ENCODE results near the gene EPC1. TPM values are rescaled to one million over a fixed set of nuclear protein-coding genes. Genes with fewer than 3 reads are reported as not detected.

Gene EPC1
- total RNA-seq, 1 donor from 2014 or later: 25.7 TPM

GRCh38 chr10:32346134-32346550 is 816 bp downstream of the EPC1 start:
- DNase-seq (ENCODE audit: low read depth) (peak; percentile 87), FAIRE-seq (peak; percentile 45)
- no peaks in the 10 kb centered on the region for H3K36me3 Mint-ChIP-seq (ENCODE audit: low read depth, unreplicated experiment)
- peaks cover 18% of the 10 kb centered on the region for H3K4me1 Mint-ChIP-seq (ENCODE audit: low read depth, unreplicated experiment)
- H3K27me3 Mint-ChIP-seq (ENCODE audit: low read depth, unreplicated experiment): no peaks in the 10 kb centered on the region
- H3K27ac Mint-ChIP-seq (ENCODE audit: unreplicated experiment): peak overlapping the region; percentile 99
- Histone ChIP-seq H3K27me3 (ENCODE audit: insufficient read depth, low read length) (no peaks in the 10 kb centered on the region), H3K4me1 (ENCODE audit: insufficient read depth, low read length) (peaks cover 5% of the 10 kb centered on the region), H3K36me3 (ENCODE audit: insufficient read depth, low read length) (peaks cover 2% of the 10 kb centered on the region), H3K4me2 (ENCODE audit: low read length) (peak overlapping the region; percentile 92), H3K79me2 (ENCODE audit: insufficient read depth, low read length) (peaks cover 86% of the 10 kb centered on the region), H3K27ac (ENCODE audit: low read depth, low read length) (peak overlapping the region; percentile 100), H2AFZ (ENCODE audit: low read depth, low read length) (peak overlapping the region; percentile 84), H3K9me3 (ENCODE audit: insufficient read depth, low read depth, low read length) (no peaks in the 10 kb centered on the region), H3K9ac (ENCODE audit: low read length) (peak overlapping the region; percentile 100), H3K4me3 (ENCODE audit: insufficient read depth, low read depth, low read length) (peak overlapping the region; percentile 91), H4K20me1 (ENCODE audit: insufficient read depth, low read length) (peaks cover 67% of the 10 kb centered on the region)
- H3K4me3 Mint-ChIP-seq (ENCODE audit: unreplicated experiment): peak overlapping the region; percentile 89
- no peak for TF ChIP-seq EZH2 (IDR thresholded peaks at IDR 0.05; ENCODE audit: insufficient read depth, low read length)
- peak; percentile 75 for TF ChIP-seq CTCF (IDR thresholded peaks at IDR 0.05; ENCODE audit: insufficient read depth, low read depth, low read length)
- no peaks in the 10 kb centered on the region for H3K9me3 Mint-ChIP-seq (ENCODE audit: unreplicated experiment)

GRCh38 chr10:32341596-32341995 is 5.4 kb downstream of the EPC1 start:
- Histone ChIP-seq H2AFZ (ENCODE audit: low read depth, low read length) (no peak overlapping the region), H3K9ac (ENCODE audit: low read length) (no peak overlapping the region), H3K36me3 (ENCODE audit: insufficient read depth, low read length) (peaks cover 2% of the 10 kb centered on the region), H3K4me1 (ENCODE audit: insufficient read depth, low read length) (peaks cover 5% of the 10 kb centered on the region), H3K27me3 (ENCODE audit: insufficient read depth, low read length) (no peaks in the 10 kb centered on the region), H3K79me2 (ENCODE audit: insufficient read depth, low read length) (peaks cover 95% of the 10 kb centered on the region), H3K9me3 (ENCODE audit: insufficient read depth, low read depth, low read length) (no peaks in the 10 kb centered on the region), H4K20me1 (ENCODE audit: insufficient read depth, low read length) (peaks cover 87% of the 10 kb centered on the region), H3K4me2 (ENCODE audit: low read length) (no peak overlapping the region), H3K27ac (ENCODE audit: low read depth, low read length) (no peak overlapping the region), H3K4me3 (ENCODE audit: insufficient read depth, low read depth, low read length) (no peak overlapping the region)
- Mint-ChIP-seq H3K27ac (ENCODE audit: unreplicated experiment) (no peak overlapping the region), H3K4me3 (ENCODE audit: unreplicated experiment) (no peak overlapping the region), H3K36me3 (ENCODE audit: low read depth, unreplicated experiment) (no peaks in the 10 kb centered on the region), H3K27me3 (ENCODE audit: low read depth, unreplicated experiment) (no peaks in the 10 kb centered on the region), H3K9me3 (ENCODE audit: unreplicated experiment) (peaks cover 2% of the 10 kb centered on the region), H3K4me1 (ENCODE audit: low read depth, unreplicated experiment) (peaks cover 33% of the 10 kb centered on the region)
- FAIRE-seq (no peak), DNase-seq (ENCODE audit: low read depth) (peak; percentile 26)
- TF ChIP-seq EZH2 (IDR thresholded peaks at IDR 0.05; ENCODE audit: insufficient read depth, low read length) (no peak), CTCF (IDR thresholded peaks at IDR 0.05; ENCODE audit: insufficient read depth, low read depth, low read length) (no peak)

- Histone ChIP-seq H3K27ac (ENCODE audit: low read depth, low read length) (no peak overlapping the region), H3K9ac (ENCODE audit: low read length) (no peak overlapping the region), H3K4me1 (ENCODE audit: insufficient read depth, low read length) (peaks cover 5% of the 10 kb centered on the region), H3K27me3 (ENCODE audit: insufficient read depth, low read length) (no peaks in the 10 kb centered on the region), H4K20me1 (ENCODE audit: insufficient read depth, low read length) (peaks cover 92% of the 10 kb centered on the region), H3K9me3 (ENCODE audit: insufficient read depth, low read depth, low read length) (no peaks in the 10 kb centered on the region), H3K36me3 (ENCODE audit: insufficient read depth, low read length) (peaks cover 2% of the 10 kb centered on the region), H3K79me2 (ENCODE audit: insufficient read depth, low read length) (peaks cover 100% of the 10 kb centered on the region), H2AFZ (ENCODE audit: low read depth, low read length) (no peak overlapping the region), H3K4me3 (ENCODE audit: insufficient read depth, low read depth, low read length) (no peak overlapping the region), H3K4me2 (ENCODE audit: low read length) (no peak overlapping the region)
- Mint-ChIP-seq H3K4me1 (ENCODE audit: low read depth, unreplicated experiment) (peaks cover 34% of the 10 kb centered on the region), H3K36me3 (ENCODE audit: low read depth, unreplicated experiment) (peaks cover 3% of the 10 kb centered on the region), H3K4me3 (ENCODE audit: unreplicated experiment) (no peak overlapping the region), H3K9me3 (ENCODE audit: unreplicated experiment) (peaks cover 2% of the 10 kb centered on the region), H3K27me3 (ENCODE audit: low read depth, unreplicated experiment) (no peaks in the 10 kb centered on the region), H3K27ac (ENCODE audit: unreplicated experiment) (no peak overlapping the region)
- no peak for FAIRE-seq
- TF ChIP-seq EZH2 (IDR thresholded peaks at IDR 0.05; ENCODE audit: insufficient read depth, low read length): no peak
- TF ChIP-seq CTCF (IDR thresholded peaks at IDR 0.05; ENCODE audit: insufficient read depth, low read depth, low read length): no peak
- DNase-seq (ENCODE audit: low read depth): no peak
Measured at GRCh38 chr10:32340596-32341180, 6.3 kb downstream of the EPC1 start.
